RWPE2 (cell line): ENCODE results near the gene COX19.

Experiments used
- ATAC-seq: fragments of 200-7000 bp; cut with Tn5 transposase; 3 replicates; pipeline ENCODE4 v1.9.1; 2021; ENCODE audit warnings: low read depth
- DNase-seq: peaks from one replicate; pipeline ENCODE4 v3.0.0-alpha.2; 2020; ENCODE audit warnings: low spot score
- H3K27ac ChIP-seq: fragments of 450-650 bp; 2 replicates; pipeline ENCODE4 v1.5.1; 2017; ENCODE audit warnings: mild to moderate bottlenecking; ENCODE audit not compliant: poor library complexity, severe bottlenecking
- H3K27me3 ChIP-seq: fragments of 250-450 bp; sonication (Bioruptor Pico); 2 replicates; pipeline ENCODE4 v1.5.1; 2021; ENCODE audit warnings: mild to moderate bottlenecking, moderate library complexity; ENCODE audit not compliant: insufficient read depth, poor library complexity, severe bottlenecking
- H3K36me3 ChIP-seq: fragments of 250-450 bp; sonication (Bioruptor Pico); 2 replicates; pipeline ENCODE4 v1.5.1; 2020; ENCODE audit warnings: low read depth, mild to moderate bottlenecking, moderate library complexity
- H3K4me1 ChIP-seq: fragments of 250-450 bp; sonication (Bioruptor Pico); 2 replicates; pipeline ENCODE4 v1.5.1; 2021; ENCODE audit warnings: mild to moderate bottlenecking, moderate library complexity; ENCODE audit not compliant: insufficient read depth, poor library complexity, severe bottlenecking
- H3K4me3 ChIP-seq: fragments of 250-450 bp; sonication (Bioruptor Pico); 2 replicates; pipeline ENCODE4 v1.5.1; 2021; ENCODE audit warnings: mild to moderate bottlenecking, moderate library complexity; ENCODE audit not compliant: severe bottlenecking
- H3K9me3 ChIP-seq: fragments of 250-450 bp; sonication (Bioruptor Pico); 2 replicates; pipeline ENCODE4 v1.5.1; 2021; ENCODE audit warnings: mild to moderate bottlenecking, moderate library complexity; ENCODE audit not compliant: severe bottlenecking
- CTCF ChIP-seq: fragments of 450-650 bp; IDR thresholded peaks from one replicate; pipeline ENCODE4 v1.5.1; 2017; ENCODE audit warnings: mild to moderate bottlenecking, moderate library complexity; ENCODE audit not compliant: poor library complexity, severe bottlenecking

Gene COX19

GRCh38 chr7:983616-984071 lies 8.3 kb upstream of the COX19 start:
- TF ChIP-seq CTCF, result no peak
- H3K27ac ChIP-seq, result no peak overlapping the region
- ATAC-seq, result no peak

GRCh38 chr7:983004-983615 lies 7.8 kb upstream of the COX19 start, which contains the start of gene CYP2W1:
Gene CYP2W1, plus strand, starts transcription at chr7:983181. Its CDS starts 31 bp downstream, at chr7:983212.
- DNase-seq (no peak), ATAC-seq (no peak)
- Histone ChIP-seq H3K4me1 (no peaks in the 10 kb centered on the region), H3K4me3 (no peak within 1 kb of the TSS), H3K27me3 (no peaks in the 10 kb centered on the region), H3K36me3 (no peaks in the 10 kb centered on the region), H3K27ac (no peak within 1 kb of the TSS), H3K9me3 (no peaks in the 10 kb centered on the region)
- TF ChIP-seq CTCF, result no peak

More at GRCh38 chr7:983616-984071, 8.3 kb upstream of the COX19 start:
- Histone ChIP-seq H3K4me1 (no peaks in the 10 kb centered on the region), H3K27me3 (no peaks in the 10 kb centered on the region), H3K4me3 (no peak overlapping the region), H3K36me3 (no peaks in the 10 kb centered on the region), H3K9me3 (no peaks in the 10 kb centered on the region)
- DNase-seq, result no peak

- Histone ChIP-seq H3K27ac (no peak overlapping the region), H3K27me3 (no peaks in the 10 kb centered on the region), H3K36me3 (no peaks in the 10 kb centered on the region), H3K9me3 (no peaks in the 10 kb centered on the region), H3K4me3 (no peak overlapping the region), H3K4me1 (no peaks in the 10 kb centered on the region)
- DNase-seq (no peak), ATAC-seq (no peak; the same call in 2 of the 3 replicates)
- TF ChIP-seq CTCF, result no peak
Measured at GRCh38 chr7:982511-983003, 7.2 kb upstream of the COX19 start.

DNA sequence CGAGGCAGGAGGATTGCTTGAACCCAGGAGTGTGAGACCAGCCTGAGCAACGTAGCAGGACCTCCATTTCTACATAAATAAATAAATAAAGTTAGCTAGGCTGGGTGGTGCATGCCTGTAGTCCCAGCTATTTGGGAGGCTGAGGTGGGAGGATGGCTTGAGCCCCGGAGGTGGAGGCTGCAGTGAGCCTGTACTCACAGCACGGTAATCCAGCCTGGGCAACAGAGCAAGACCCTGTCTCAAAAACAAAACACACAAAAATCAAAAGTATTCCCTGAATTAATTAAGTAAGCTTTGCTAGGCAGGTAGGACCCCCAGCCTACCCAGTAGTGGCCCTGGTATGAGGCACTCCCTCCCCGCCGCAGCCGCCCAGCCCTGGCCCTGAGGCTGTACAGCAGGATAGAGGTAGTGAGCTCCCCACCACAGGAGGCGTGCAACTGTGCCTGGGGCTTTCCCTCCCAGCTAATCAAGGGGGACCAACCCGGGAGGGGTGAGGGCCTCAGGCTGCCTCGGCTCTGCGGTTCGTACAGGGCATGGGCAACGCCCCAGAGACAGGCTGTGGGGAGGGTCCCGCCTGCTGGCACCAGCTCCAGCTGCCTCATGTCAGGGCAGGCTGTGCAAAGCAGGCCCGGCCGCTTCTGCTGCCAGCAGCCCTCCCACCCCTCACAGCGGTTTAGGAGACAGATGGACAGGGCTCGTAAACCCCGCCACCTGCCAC lies 6.6 kb upstream of the COX19 start:
- Histone ChIP-seq H3K27me3 (no peaks in the 10 kb centered on the region), H3K4me3 (no peak overlapping the region), H3K27ac (no peak overlapping the region), H3K9me3 (no peaks in the 10 kb centered on the region), H3K4me1 (no peaks in the 10 kb centered on the region), H3K36me3 (no peaks in the 10 kb centered on the region)
- no peak for TF ChIP-seq CTCF
- ATAC-seq (no peak), DNase-seq (no peak)
